GM21737 (cell line): ENCODE measurements around the gene ZBTB45.
A peak's percentile ranks its signal among the peaks of the same experiment; 100 is the strongest.
"Not testable (repeated sequence)": the region's sequence is repeated elsewhere in the genome, so short reads cannot be mapped to it uniquely, and the experiment has no call there.

Experiments used
- ATAC-seq: cut with Tn5 transposase; IDR thresholded peaks from one replicate; pipeline ENCODE4 v1.9.1; 2021; ENCODE audit warnings: mild to moderate bottlenecking, moderate library complexity; ENCODE audit not compliant: unreplicated experiment

Gene ZBTB45

GRCh38 chr19:58513213-58513693, 6.4 kb downstream of the ZBTB45 start:
- ATAC-seq, result no peak

- no peak for ATAC-seq
These were observed 8.0 kb downstream of the ZBTB45 start, which contains the start of gene SLC27A5 for GRCh38 chr19:58511353-58512208. Gene SLC27A5 (minus strand): TSS chr19:58511992. CDS start chr19:58511955, 37 bp downstream.

DNA sequence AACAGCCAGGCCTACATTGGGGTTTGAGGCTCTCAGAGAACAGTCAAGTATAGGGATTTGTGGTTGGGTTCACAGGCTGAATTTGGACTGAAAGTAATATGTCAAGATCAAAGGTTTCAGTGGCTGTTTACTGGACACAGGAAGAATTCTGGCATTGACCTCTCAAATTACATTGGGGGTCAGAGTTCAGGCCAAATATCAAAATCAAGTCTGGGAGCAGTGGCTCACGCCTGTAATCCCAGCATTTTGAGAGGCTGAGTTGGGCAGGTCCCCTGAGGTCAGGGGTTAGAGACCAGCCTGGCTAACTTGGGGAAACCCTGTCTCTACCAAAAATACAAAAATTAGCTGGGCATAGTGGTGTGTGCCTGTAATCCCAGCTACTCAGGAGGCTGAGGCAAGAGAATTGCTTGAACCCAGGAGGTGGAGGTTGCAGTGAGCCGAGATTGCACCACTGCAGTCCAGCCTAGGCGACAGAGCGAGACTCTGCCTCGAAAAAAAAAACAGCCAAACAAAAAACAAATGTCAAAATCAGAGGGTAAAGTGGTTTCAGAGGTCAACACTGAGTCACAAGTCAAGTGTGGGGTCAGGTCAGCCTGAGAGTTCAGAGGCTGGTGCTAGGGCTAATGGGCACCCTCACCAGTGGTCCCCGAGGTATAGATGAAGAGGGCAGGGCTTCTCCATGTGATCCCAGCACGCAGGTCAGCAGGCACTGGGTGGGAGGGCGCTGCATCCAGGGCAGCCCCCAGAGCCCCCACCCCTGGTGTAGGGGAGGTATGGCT, 9.3 kb downstream of the ZBTB45 start:
- ATAC-seq, result no peak

GRCh38 chr19:58509731-58510083, 9.9 kb downstream of the ZBTB45 start:
- ATAC-seq, result no peak

DNA sequence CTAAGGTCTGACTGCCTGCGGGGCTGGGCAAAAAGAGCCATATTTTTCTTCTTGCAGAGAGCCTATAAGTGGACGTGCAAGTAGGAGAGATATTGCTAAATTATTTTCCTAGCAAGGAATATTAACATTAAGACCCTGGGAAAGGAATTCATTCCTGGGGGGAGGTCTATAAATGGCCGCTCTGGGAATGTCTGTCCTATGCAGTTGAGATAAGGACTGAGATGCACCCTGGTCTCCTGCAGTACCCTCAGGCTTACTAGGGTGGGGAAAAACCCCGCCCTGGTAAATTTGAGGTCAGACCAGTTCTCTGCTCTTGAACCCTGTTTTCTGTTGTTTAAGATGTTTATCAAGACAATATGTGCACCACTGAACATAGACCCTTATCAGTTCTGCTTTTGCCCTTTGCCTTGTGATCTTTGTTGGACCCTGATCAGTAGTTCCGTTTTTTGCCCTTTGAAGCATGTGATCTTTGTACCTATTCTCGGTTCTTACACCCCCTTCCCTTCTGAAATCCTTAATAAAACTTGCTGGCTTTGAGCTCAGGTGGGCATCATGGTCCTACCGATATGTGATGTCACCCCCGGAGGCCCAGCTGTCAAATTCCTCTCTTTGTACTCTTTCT, 11.9 kb downstream of the ZBTB45 start:
- ATAC-seq, result not testable (repeated sequence)

GRCh38 chr19:58500242-58500641, 19.4 kb downstream of the ZBTB45 start:
- no peak for ATAC-seq

- peak; percentile 85 for ATAC-seq
These were observed 20.3 kb downstream of the ZBTB45 start for GRCh38 chr19:58499021-58499927.

- no peak for ATAC-seq
These were observed 21.1 kb downstream of the ZBTB45 start for GRCh38 chr19:58498316-58499020.

- ATAC-seq, result no peak
These were observed 21.9 kb downstream of the ZBTB45 start for GRCh38 chr19:58497634-58498170.

- no peak for ATAC-seq
These were observed 27.3 kb downstream of the ZBTB45 start for GRCh38 chr19:58492265-58492664.

DNA sequence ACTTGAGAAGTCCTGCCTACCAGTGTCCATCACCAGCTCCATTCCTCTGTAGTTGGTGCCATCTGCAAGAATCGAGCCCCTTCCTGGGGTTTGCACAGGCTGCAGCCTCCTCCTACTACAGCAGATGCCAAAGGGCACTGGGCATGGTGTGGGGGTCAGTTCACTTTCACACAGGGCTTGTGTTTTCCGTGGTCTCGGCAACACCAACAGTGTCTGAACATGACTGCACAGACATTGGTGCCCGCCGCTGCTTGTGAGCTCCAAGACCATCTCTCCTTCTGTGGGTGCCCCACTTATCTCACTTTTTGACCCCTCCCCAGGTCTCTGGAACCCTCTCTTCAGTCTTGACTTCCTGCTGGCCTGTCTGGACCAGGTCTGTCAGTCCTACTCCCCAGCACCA, 28.2 kb downstream of the ZBTB45 start:
- ATAC-seq, result no peak

GRCh38 chr19:58484349-58484748, 35.3 kb downstream of the ZBTB45 start:
- not testable (repeated sequence) for ATAC-seq

DNA sequence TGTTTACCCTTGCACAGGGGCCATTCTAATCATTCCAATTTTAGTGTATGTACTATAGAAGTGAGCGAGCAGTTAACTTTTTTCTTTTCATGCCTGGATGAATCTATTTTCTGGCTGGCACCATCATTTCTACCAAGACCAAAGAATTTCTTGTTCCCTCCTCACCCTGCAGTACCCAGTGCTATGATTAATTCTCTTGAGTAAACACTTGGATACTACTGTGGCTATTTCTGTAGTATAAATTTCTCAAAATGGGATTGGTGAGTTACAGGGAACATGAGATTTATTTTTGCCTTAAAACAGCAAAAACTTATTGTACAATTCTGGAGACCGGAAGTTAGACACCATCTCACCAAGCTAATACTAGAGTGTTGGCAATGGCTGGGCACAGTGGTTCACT, 35.8 kb downstream of the ZBTB45 start:
- no peak for ATAC-seq

DNA sequence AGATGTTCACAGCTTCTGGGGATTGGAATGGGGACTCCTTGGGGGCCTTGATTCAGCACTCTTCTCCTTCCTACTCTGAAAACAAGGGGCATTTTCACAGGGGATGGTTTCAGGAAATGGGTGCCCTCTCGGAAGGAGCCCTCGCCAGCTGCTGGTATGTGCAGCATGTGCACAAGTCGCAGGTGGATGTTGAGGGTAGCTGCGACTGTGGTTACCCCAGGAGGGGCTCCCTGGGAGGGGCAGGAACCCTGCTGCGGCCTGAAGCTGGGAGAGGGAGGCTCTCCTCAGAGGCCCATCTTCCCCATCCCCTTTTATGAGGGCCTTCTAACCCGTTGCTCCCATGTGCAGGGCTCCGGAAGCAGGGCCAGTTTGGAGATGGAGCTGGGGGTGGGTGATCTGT, 37.2 kb downstream of the ZBTB45 start:
- ATAC-seq, result no peak

DNA sequence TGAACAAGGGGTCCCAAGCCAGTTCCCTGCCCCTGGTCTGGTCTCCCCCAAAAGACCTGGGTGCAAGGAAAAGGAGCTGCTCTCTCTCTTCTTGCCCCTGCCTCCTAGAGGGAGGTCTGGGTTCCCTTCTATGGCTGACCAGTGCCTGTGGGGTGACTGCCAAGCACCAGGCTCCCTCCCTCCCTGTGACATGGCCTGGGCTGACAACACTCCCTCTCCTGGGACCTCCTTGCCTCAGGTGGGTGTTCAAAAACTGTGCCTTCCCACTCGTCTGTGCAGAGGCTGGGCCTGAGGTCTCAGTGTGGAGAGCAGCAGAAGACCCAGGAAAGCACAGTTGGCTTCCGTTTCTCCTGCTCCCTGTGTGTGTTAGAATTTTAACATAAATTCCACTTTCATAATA, 38.8 kb downstream of the ZBTB45 start:
- no peak for ATAC-seq

DNA sequence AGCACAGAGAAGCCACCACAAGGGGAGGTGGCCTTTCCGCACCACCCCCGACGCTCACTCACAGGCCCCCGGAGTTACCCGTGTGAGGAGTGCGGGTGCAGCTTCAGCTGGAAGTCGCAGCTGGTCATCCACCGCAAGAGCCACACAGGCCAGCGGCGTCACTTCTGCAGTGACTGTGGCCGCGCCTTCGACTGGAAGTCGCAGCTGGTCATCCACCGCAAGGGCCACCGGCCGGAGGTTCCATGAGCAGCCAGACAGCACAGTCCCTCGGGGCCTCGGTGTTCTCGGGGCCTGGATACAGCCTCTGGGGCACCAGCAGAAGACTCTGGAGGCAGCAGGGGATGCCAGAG, 39.2 kb downstream of the ZBTB45 start:
- ATAC-seq, result no peak

DNA sequence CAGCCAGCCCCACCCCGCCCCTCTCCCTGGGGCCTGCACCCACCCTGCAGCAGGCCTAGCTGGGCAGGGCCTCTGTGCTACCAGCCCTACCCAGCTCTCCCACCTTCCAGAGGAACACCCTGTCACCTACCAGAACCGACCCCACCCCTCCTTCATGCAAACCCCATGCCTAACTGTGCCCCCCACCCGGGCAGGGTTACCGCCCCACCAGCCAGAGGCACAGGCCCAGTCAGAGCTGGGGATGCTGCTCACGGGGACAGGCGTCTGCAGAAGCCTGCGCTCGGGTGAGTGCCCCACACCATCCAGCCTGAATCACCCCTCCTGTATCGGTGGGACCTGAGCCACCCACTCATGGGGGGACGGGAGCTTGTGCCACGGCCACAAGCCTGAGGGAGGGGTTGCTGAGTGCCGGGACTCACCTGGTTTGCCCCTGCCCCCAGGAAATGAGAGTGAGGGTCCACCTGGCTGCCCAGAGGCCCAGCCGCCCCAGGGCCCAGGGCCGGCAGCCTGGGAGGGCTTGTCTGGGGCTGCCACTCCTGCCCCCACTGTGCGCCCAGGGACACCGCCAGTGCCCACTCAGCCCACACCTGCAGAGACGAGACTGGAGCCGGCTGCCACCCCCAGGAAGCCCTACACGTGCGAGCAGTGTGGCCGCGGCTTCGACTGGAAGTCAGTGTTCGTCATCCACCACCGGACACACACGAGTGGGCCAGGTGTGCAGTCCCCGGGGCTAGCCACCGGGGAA, 39.7 kb downstream of the ZBTB45 start:
- no peak for ATAC-seq

GRCh38 chr19:58479303-58479702, 40.3 kb downstream of the ZBTB45 start:
- no peak for ATAC-seq

- ATAC-seq, result no peak
These were observed 41.7 kb downstream of the ZBTB45 start for GRCh38 chr19:58477871-58478270.
